A549 (cell line): ENCODE results near the gene OTULINL. TPM values are rescaled to one million over a fixed set of nuclear protein-coding genes. Genes with fewer than 3 reads are reported as not detected.

ENCODE experiments used
- ATAC-seq, 2 experiments: fragments of 200-7000 bp in 1 of 2; fragments of >200 bp in 1 of 2; cut with Nextera tagmentation in 1 of 2; cut with Tn5 transposase in 1 of 2; 3 replicates each; pipeline versions ENCODE4 v1.8.0 to v1.9.1; 2018 to 2020; ENCODE audit warnings: mild to moderate bottlenecking in 1 of 2, moderate library complexity in 1 of 2
- CTCF ChIA-PET: fragments of 300-600 bp; sonication (Branson Sonifier 250); formaldehyde crosslinking; extraction: SDS; loops from one replicate; lab custom pipeline; 2021; ENCODE audit warnings: antibody characterized with exemption, inconsistent platforms; lab: Yijun Ruan, JAX
- POLR2A ChIA-PET: fragments of 350-600 bp; formaldehyde crosslinking; extraction: SDS; loops from one replicate; lab custom pipeline; 2021; ENCODE audit warnings: antibody characterized with exemption, inconsistent platforms; lab: Yijun Ruan, JAX
- DNase-seq, 2 experiments: peaks; one replicate each; pipeline versions ENCODE4 v3.0.0 to v3.0.0-alpha.2; 2011 to 2016; ENCODE audit warnings: low read depth in 1 of 2, low spot score in 1 of 2
- FAIRE-seq: peaks from 2 replicates; lab custom pipeline; 2011; peaks lifted over from hg19 to GRCh38; lab: Jason Lieb, UNC
- H3K27ac ChIP-seq, 2 experiments: fragments of >200 bp; sonication (Bioruptor Twin); formaldehyde crosslinking; 3 replicates each; pipeline ENCODE4 v1.5.1; 2016 to 2017
- H3K4me1 ChIP-seq: fragments of >200 bp; sonication (Bioruptor Twin); formaldehyde crosslinking; 3 replicates; pipeline ENCODE4 v1.6.1; 2016
- H3K4me2 ChIP-seq: fragments of >200 bp; sonication (Bioruptor Twin); formaldehyde crosslinking; 3 replicates; pipeline ENCODE4 v1.6.1; 2016
- H3K4me3 ChIP-seq: fragments of >200 bp; sonication (Bioruptor Twin); formaldehyde crosslinking; 3 replicates; pipeline ENCODE4 v1.5.1; 2016
- H3K9me3 ChIP-seq: fragments of >200 bp; sonication (Bioruptor Twin); formaldehyde crosslinking; 3 replicates; pipeline ENCODE4 v1.6.1; 2016
- CBX2 ChIP-seq: fragments of 200-600 bp; sonication (generic); IDR thresholded peaks from 2 replicates; pipeline ENCODE4 v1.6.1; 2016; ENCODE audit warnings: low read depth, mild to moderate bottlenecking, borderline replicate concordance
- CEBPB ChIP-seq, 2 experiments: fragments of >200 bp in 1 of 2; sonication (Bioruptor Twin) in 1 of 2; formaldehyde crosslinking in 1 of 2; IDR thresholded peaks; 2 replicates each; pipeline ENCODE4 v1.6.1; 2012 to 2016
- E2F6 ChIP-seq: IDR thresholded peaks from 2 replicates; pipeline ENCODE4 v1.6.1; 2012; ENCODE audit warnings: low read depth, borderline replicate concordance
- EHMT2 ChIP-seq: fragments of 200-600 bp; sonication (generic); IDR thresholded peaks from 2 replicates; pipeline ENCODE4 v1.6.1; 2016; ENCODE audit warnings: antibody characterized with exemption, low read depth, mild to moderate bottlenecking, moderate library complexity
- EP300 ChIP-seq, 2 experiments: fragments of >200 bp; sonication (Bioruptor Twin); formaldehyde crosslinking; IDR thresholded peaks; 2 replicates in 1 of 2; 3 replicates in 1 of 2; pipeline ENCODE4 v1.6.1; 2016 to 2017
- ESRRA ChIP-seq: fragments of 150-350 bp; IDR thresholded peaks from 2 replicates; pipeline ENCODE4 v1.6.1; 2014; ENCODE audit warnings: mild to moderate bottlenecking, low read length, borderline replicate concordance
- FOSL2 ChIP-seq, 2 experiments: fragments of 450-650 bp in 1 of 2; fragments of >200 bp in 1 of 2; sonication (Bioruptor Twin) in 1 of 2; formaldehyde crosslinking; IDR thresholded peaks; 2 replicates each; pipeline versions ENCODE4 v1.5.0 to v1.6.1; 2016 to 2020; ENCODE audit warnings: mild to moderate bottlenecking in 1 of 2, moderate library complexity in 1 of 2
- FOXS1 ChIP-seq: fragments of 250-450 bp; sonication (Bioruptor Pico); IDR thresholded peaks from 2 replicates; pipeline ENCODE4 v1.5.0; 2020; ENCODE audit warnings: mild to moderate bottlenecking, moderate library complexity
- HDAC2 ChIP-seq: fragments of 200-600 bp; sonication (generic); IDR thresholded peaks from 2 replicates; pipeline ENCODE4 v1.6.1; 2016
- HOXB13 ChIP-seq: fragments of 250-450 bp; sonication (Bioruptor Pico); IDR thresholded peaks from 2 replicates; pipeline ENCODE4 v1.5.0; 2020; ENCODE audit warnings: low read depth, mild to moderate bottlenecking, moderate library complexity
- KDM1A ChIP-seq: fragments of 200-600 bp; sonication (generic); IDR thresholded peaks from 2 replicates; pipeline ENCODE4 v1.6.1; 2016; ENCODE audit warnings: low read depth, mild to moderate bottlenecking
- MAZ ChIP-seq: fragments of 150-350 bp; IDR thresholded peaks from 2 replicates; pipeline ENCODE4 v1.6.1; 2014; ENCODE audit warnings: antibody characterized with exemption, low read depth, low read length, borderline replicate concordance
- NPAS2 ChIP-seq: fragments of 250-450 bp; sonication (Bioruptor Pico); IDR thresholded peaks from 2 replicates; pipeline ENCODE4 v1.8.0; 2022; ENCODE audit warnings: mild to moderate bottlenecking, moderate library complexity, borderline replicate concordance
- NR3C1 ChIP-seq: fragments of >200 bp; sonication (Bioruptor Twin); formaldehyde crosslinking; IDR thresholded peaks from 3 replicates; pipeline ENCODE4 v1.6.1; 2017
- PBX3 ChIP-seq: IDR thresholded peaks from 2 replicates; pipeline ENCODE4 v1.6.1; 2012
- PHF8 ChIP-seq: fragments of 200-600 bp; sonication (generic); IDR thresholded peaks from 2 replicates; pipeline ENCODE4 v1.6.1; 2016; ENCODE audit warnings: low read depth, mild to moderate bottlenecking, antibody characterized with exemption, moderate library complexity, borderline replicate concordance
- RNF2 ChIP-seq: fragments of 200-600 bp; sonication (generic); IDR thresholded peaks from 2 replicates; pipeline ENCODE4 v1.6.1; 2016; ENCODE audit warnings: low read depth, mild to moderate bottlenecking, antibody characterized with exemption, moderate library complexity, borderline replicate concordance
- SREBF2 ChIP-seq: fragments of 450-650 bp; IDR thresholded peaks from 2 replicates; pipeline ENCODE4 v1.6.1; 2014; ENCODE audit warnings: mild to moderate bottlenecking, moderate library complexity
- TP53 ChIP-seq: fragments of 250-450 bp; sonication (Bioruptor Pico); IDR thresholded peaks from 2 replicates; pipeline ENCODE4 v1.5.0; 2021; ENCODE audit warnings: mild to moderate bottlenecking, moderate library complexity
- ZFP36 ChIP-seq: fragments of 450-650 bp; IDR thresholded peaks from 2 replicates; pipeline ENCODE4 v1.6.1; 2014; ENCODE audit warnings: borderline replicate concordance; ENCODE audit not compliant: partially characterized antibody
- ZNF302 ChIP-seq: fragments of 250-450 bp; sonication (Bioruptor Pico); IDR thresholded peaks from 2 replicates; pipeline ENCODE4 v1.9.0; 2021; ENCODE audit warnings: inconsistent platforms, mild to moderate bottlenecking, moderate library complexity
- ZSCAN20 ChIP-seq: fragments of 250-450 bp; sonication (Bioruptor Pico); IDR thresholded peaks from 2 replicates; pipeline ENCODE4 v1.8.0; 2022; ENCODE audit warnings: mild to moderate bottlenecking, moderate library complexity
- WGBS: methylation state at CpG from one replicate; pipeline ENCODE4 v1.1.6; 2017; ENCODE audit errors: missing lambda C conversion rate; 5-methylcytosine and 5-hydroxymethylcytosine counted together
- polyA plus RNA-seq, 4 experiments: library from polyadenylated mRNA; depleted of rRNA in 3 of 4; stranded (reverse); fragments of >200 nt; fragmentation: RNase III in 1 of 4; extraction: RNeasy Plus Mini Kit Qiagen cat#74134 plus additional on column Dnase treatment in 1 of 4; gene quantifications; 2 replicates in 3 of 4; 3 replicates in 1 of 4; pipeline ENCODE4 v1.2.3, GENCODE V29; 2011 to 2017
- TF ChIP-seq, protein P1 (sequence below): fragments of 250-450 bp; sonication (Bioruptor Pico); IDR thresholded peaks from 2 replicates; pipeline ENCODE4 v1.5.0; 2021; ENCODE audit warnings: mild to moderate bottlenecking, moderate library complexity, borderline replicate concordance
- TF ChIP-seq, protein P2 (sequence below): fragments of >200 bp; sonication (Bioruptor Twin); formaldehyde crosslinking; IDR thresholded peaks from 3 replicates; pipeline ENCODE4 v1.5.1; 2016

Gene OTULINL
- polyA plus RNA-seq, 2 of the 4 experiments (the other 2 are of a cell fraction) = 2.9 to 3.7 TPM

DNA sequence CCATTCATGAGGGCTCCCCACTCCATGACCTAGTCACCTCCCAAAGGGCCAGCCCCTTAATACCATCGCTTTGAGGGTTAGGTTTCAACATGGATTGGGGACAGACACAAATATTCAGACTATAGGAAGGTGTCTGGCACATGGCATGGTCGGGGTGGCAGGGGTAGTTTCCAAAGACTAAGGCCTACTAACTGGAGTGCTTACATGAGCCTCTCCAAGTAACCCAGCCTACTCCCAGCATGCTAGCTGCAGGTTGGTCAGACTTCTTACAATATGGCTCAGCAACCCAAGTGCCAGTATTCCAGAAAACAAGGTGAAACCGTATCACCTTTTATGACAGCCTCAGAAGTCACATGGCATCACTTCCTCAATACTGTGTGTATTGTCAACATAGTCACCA, 19.9 kb upstream of the OTULINL start:
- H3K4me1 ChIP-seq = no peaks in the 10 kb centered on the region
- no peak for ATAC-seq
- DNase-seq = no peak
- no peak for FAIRE-seq
- no peak overlapping the region for H3K4me2 ChIP-seq
- TF ChIP-seq TP53 (no peak), PBX3 (no peak), HDAC2 (no peak), ZNF302 (CRISPR knock-in tag) (no peak), HOXB13 (CRISPR knock-in tag) (no peak), FOXS1 (CRISPR knock-in tag) (no peak), CBX2 (no peak), ESRRA (no peak)
- TF ChIP-seq, protein P1, sequence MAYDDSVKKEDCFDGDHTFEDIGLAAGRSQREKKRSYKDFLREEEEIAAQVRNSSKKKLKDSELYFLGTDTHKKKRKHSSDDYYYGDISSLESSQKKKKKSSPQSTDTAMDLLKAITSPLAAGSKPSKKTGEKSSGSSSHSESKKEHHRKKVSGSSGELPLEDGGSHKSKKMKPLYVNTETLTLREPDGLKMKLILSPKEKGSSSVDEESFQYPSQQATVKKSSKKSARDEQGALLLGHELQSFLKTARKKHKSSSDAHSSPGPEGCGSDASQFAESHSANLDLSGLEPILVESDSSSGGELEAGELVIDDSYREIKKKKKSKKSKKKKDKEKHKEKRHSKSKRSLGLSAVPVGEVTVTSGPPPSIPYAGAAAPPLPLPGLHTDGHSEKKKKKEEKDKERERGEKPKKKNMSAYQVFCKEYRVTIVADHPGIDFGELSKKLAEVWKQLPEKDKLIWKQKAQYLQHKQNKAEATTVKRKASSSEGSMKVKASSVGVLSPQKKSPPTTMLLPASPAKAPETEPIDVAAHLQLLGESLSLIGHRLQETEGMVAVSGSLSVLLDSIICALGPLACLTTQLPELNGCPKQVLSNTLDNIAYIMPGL (CRISPR knock-in tag) = no peak
- TF ChIP-seq, protein P2, sequence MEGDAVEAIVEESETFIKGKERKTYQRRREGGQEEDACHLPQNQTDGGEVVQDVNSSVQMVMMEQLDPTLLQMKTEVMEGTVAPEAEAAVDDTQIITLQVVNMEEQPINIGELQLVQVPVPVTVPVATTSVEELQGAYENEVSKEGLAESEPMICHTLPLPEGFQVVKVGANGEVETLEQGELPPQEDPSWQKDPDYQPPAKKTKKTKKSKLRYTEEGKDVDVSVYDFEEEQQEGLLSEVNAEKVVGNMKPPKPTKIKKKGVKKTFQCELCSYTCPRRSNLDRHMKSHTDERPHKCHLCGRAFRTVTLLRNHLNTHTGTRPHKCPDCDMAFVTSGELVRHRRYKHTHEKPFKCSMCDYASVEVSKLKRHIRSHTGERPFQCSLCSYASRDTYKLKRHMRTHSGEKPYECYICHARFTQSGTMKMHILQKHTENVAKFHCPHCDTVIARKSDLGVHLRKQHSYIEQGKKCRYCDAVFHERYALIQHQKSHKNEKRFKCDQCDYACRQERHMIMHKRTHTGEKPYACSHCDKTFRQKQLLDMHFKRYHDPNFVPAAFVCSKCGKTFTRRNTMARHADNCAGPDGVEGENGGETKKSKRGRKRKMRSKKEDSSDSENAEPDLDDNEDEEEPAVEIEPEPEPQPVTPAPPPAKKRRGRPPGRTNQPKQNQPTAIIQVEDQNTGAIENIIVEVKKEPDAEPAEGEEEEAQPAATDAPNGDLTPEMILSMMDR = no peak
- no peak overlapping the region for H3K27ac ChIP-seq
- H3K9me3 ChIP-seq = no peaks in the 10 kb centered on the region
- H3K4me3 ChIP-seq = no peak overlapping the region
- CTCF ChIA-PET = no interaction called here
- POLR2A ChIA-PET = no interaction called here
- WGBS = 49% methylated on average over 3 of the region's 3 CpGs

DNA sequence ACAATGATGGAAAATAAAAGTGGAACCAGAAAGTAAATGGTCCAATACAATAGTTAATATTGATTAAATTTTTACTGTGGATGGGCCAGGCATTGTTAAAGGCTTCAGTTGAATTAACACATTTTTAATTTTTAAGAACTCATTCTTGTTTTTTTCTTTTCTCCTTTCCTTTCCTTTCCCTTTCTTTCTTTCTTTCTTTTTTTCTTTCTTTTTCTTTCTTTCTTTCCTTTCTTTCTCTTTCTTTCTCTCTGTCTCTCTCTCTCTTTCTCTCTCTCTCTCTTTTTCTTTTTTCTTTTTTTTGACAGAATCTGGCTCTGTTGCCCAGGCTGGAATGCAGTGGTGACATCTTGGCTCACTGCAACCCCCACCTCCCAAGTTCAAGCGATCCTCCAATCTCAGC, 13.3 kb upstream of the OTULINL start:
- ChIA-PET POLR2A (no interaction called here), CTCF (no interaction called here)
- no peak overlapping the region; a peak in 1 of 6 replicates for H3K27ac ChIP-seq
- no peak for TF ChIP-seq EHMT2
- no peak for TF ChIP-seq CEBPB (IDR thresholded peaks at IDR 0.05)
- TF ChIP-seq KDM1A = no peak
- no peak for TF ChIP-seq NPAS2
- no peak for TF ChIP-seq PHF8
- TF ChIP-seq ZSCAN20 (CRISPR knock-in tag) = no peak
- no peak for TF ChIP-seq CBX2
- no peak for TF ChIP-seq PBX3
- TF ChIP-seq MAZ = no peak
- no peak for TF ChIP-seq ZFP36
- no peak for TF ChIP-seq NR3C1
- no peak for TF ChIP-seq EP300 (IDR thresholded peaks at IDR 0.05)
- TF ChIP-seq FOSL2 (IDR thresholded peaks at IDR 0.05) = no peak
- no peak for TF ChIP-seq FOSL2 (CRISPR knock-in tag; IDR thresholded peaks at IDR 0.05)
- no peak for TF ChIP-seq HOXB13 (CRISPR knock-in tag)
- no peak for TF ChIP-seq SREBF2
- no peak for TF ChIP-seq E2F6
- TF ChIP-seq RNF2 = no peak
- no peak for FAIRE-seq
- no peak overlapping the region for H3K4me3 ChIP-seq
- 52% methylated on average over 1 of the region's 1 CpG for WGBS
- no peak for ATAC-seq
- H3K4me1 ChIP-seq = peaks cover 15% of the 10 kb centered on the region; the same call in 2 of the 3 replicates
- H3K9me3 ChIP-seq = no peaks in the 10 kb centered on the region
- no peak overlapping the region for H3K4me2 ChIP-seq
- DNase-seq = no peak
